Peyer's patch (tissue), 4 donors: ENCODE measurements around the gene NHEJ1. TPM values are rescaled to one million over a fixed set of nuclear protein-coding genes. Genes with fewer than 3 reads are reported as not detected.
A peak's percentile ranks its signal among the peaks of the same experiment; 100 is the strongest.

Source experiments
- DNase-seq, 3 donors: peaks; one replicate each; pipeline ENCODE4 v3.0.0-alpha.2; 2017 to 2019
- H3K27ac ChIP-seq, 4 donors: fragments of 200-600 bp; sonication (generic); one replicate each; pipeline ENCODE4 v1.5.1; 2016 to 2019
- H3K27me3 ChIP-seq, 2 donors: fragments of 200-600 bp; sonication (generic); one replicate each; pipeline ENCODE4 v1.5.1; 2019
- H3K36me3 ChIP-seq, 3 donors: fragments of 200-600 bp; sonication (generic); one replicate each; pipeline ENCODE4 v1.5.1; 2016 to 2019
- H3K4me1 ChIP-seq, 4 donors: fragments of 200-600 bp; sonication (generic); one replicate each; pipeline ENCODE4 v1.5.1; 2016 to 2019
- H3K4me3 ChIP-seq, 4 donors: fragments of 200-600 bp; sonication (generic); 1 replicate in 3 of 4; 2 replicates in 1 of 4; pipeline ENCODE4 v1.5.1; 2016 to 2019; ENCODE audit warnings: mild to moderate bottlenecking in 1 of 4
- H3K9me3 ChIP-seq, 4 donors: fragments of 200-600 bp; sonication (generic); one replicate each; pipeline ENCODE4 v1.5.1; 2016 to 2019; ENCODE audit warnings: mild to moderate bottlenecking in 1 of 4
- CTCF ChIP-seq, 6 experiments: fragments of 450-650 bp in 4 of 6; fragments of 200-600 bp in 2 of 6; sonication (generic) in 1 of 6; IDR thresholded peaks; one replicate each; pipeline ENCODE4 v1.5.1; 2017 to 2019; ENCODE audit warnings: antibody characterized with exemption in 6 of 6, mild to moderate bottlenecking in 3 of 6, moderate library complexity in 1 of 6
- POLR2A ChIP-seq, 2 donors: fragments of 450-650 bp; IDR thresholded peaks; one replicate each; pipeline ENCODE4 v1.5.1; 2017; ENCODE audit warnings: antibody characterized with exemption in 2 of 2, mild to moderate bottlenecking in 2 of 2, moderate library complexity in 2 of 2
- total RNA-seq, 4 donors: library from RNA; depleted of rRNA; stranded (reverse); fragments of >200 nt; gene quantifications; one replicate each; pipeline ENCODE4 v1.1.0, GENCODE V29; 2016

NHEJ1 gene
- total RNA-seq, 4 donors from 2014 or later, result 28.1 to 91.6 (median 67.2) TPM

GRCh38 chr2:219086196-219086595 is 74.4 kb downstream of the NHEJ1 start:
- no peaks in the 10 kb centered on the region for H3K9me3 ChIP-seq
- no peak for DNase-seq
- H3K36me3 ChIP-seq, result peaks cover 0 to 4% (median 0%) of the 10 kb centered on the region in 3 donors
- TF ChIP-seq CTCF (IDR thresholded peaks at IDR 0.05) (no peak), POLR2A (IDR thresholded peaks at IDR 0.05) (no peak)
- H3K27me3 ChIP-seq, result no peaks in the 10 kb centered on the region
- peaks cover 0 to 16% (median 2%) of the 10 kb centered on the region in 4 donors for H3K4me1 ChIP-seq
- H3K27ac ChIP-seq, result no peak overlapping the region
- no peak overlapping the region for H3K4me3 ChIP-seq

GRCh38 chr2:219084791-219085190 is 75.8 kb downstream of the NHEJ1 start:
- TF ChIP-seq CTCF (IDR thresholded peaks at IDR 0.05), result no peak
- no peak for TF ChIP-seq POLR2A (IDR thresholded peaks at IDR 0.05)
- Histone ChIP-seq H3K4me3 (no peak overlapping the region), H3K4me1 (peaks cover 0 to 24% (median 4%) of the 10 kb centered on the region in 4 donors), H3K27ac (no peak overlapping the region), H3K9me3 (no peaks in the 10 kb centered on the region), H3K27me3 (no peaks in the 10 kb centered on the region), H3K36me3 (peaks cover 0 to 4% (median 0%) of the 10 kb centered on the region in 3 donors)
- no peak for DNase-seq

- TF ChIP-seq CTCF (IDR thresholded peaks at IDR 0.05) (no peak), POLR2A (IDR thresholded peaks at IDR 0.05) (no peak)
- peak in 2 of 3 donors; percentile 50 to 56 for DNase-seq
- Histone ChIP-seq H3K27ac (peak overlapping the region in 3 of 4 donors; percentile 53 to 91 (median 79)), H3K36me3 (peaks cover 0 to 6% (median 0%) of the 10 kb centered on the region in 3 donors), H3K4me3 (no peak overlapping the region), H3K27me3 (no peaks in the 10 kb centered on the region), H3K4me1 (peaks cover 0 to 34% (median 6%) of the 10 kb centered on the region in 4 donors), H3K9me3 (no peaks in the 10 kb centered on the region)
These were observed 78.2 kb downstream of the NHEJ1 start for GRCh38 chr2:219082332-219082958.

- Histone ChIP-seq H3K4me1 (peaks cover 0 to 34% (median 6%) of the 10 kb centered on the region in 4 donors), H3K27ac (peak overlapping the region in 3 of 4 donors; percentile 53 to 91 (median 79)), H3K27me3 (no peaks in the 10 kb centered on the region), H3K36me3 (peaks cover 0 to 13% (median 0%) of the 10 kb centered on the region in 3 donors), H3K9me3 (no peaks in the 10 kb centered on the region), H3K4me3 (no peak overlapping the region)
- TF ChIP-seq POLR2A (IDR thresholded peaks at IDR 0.05) (no peak), CTCF (IDR thresholded peaks at IDR 0.05) (peak in 2 of 6 experiments; percentile 23 to 32)
- peak in 1 of 3 donors; percentile 62 for DNase-seq
These were observed 78.8 kb downstream of the NHEJ1 start for GRCh38 chr2:219081701-219082331.

- Histone ChIP-seq H3K4me3 (no peak overlapping the region), H3K4me1 (peaks cover 0 to 34% (median 6%) of the 10 kb centered on the region in 4 donors), H3K9me3 (no peaks in the 10 kb centered on the region), H3K27me3 (no peaks in the 10 kb centered on the region), H3K36me3 (peaks cover 0 to 20% (median 0%) of the 10 kb centered on the region in 3 donors), H3K27ac (peak overlapping the region in 3 of 4 donors; percentile 53 to 91 (median 79))
- no peak for DNase-seq
- TF ChIP-seq POLR2A (IDR thresholded peaks at IDR 0.05), result no peak
- TF ChIP-seq CTCF (IDR thresholded peaks at IDR 0.05), result no peak
These were observed 79.5 kb downstream of the NHEJ1 start for GRCh38 chr2:219081096-219081495.
